IMR-90 (cell line): Measurements from ENCODE around the gene SIPA1L3. TPM values are rescaled to one million over a fixed set of nuclear protein-coding genes. Genes with fewer than 3 reads are reported as not detected.

Experiments used
- ATAC-seq: fragments of 200-7000 bp; cut with Tn5 transposase; 2 replicates; pipeline ENCODE4 v1.9.1; 2020; ENCODE audit warnings: low read depth, mild to moderate bottlenecking, moderate library complexity
- BruUV-seq: library from RNA; stranded (reverse); fragments of 400-500 nt; replicated peaks from 2 replicates; lab custom pipeline; 2021; lab: Mats Ljungman, UMichigan
- CTCF ChIA-PET: fragments of 300-600 bp; formaldehyde crosslinking; extraction: SDS; loops from one replicate; lab custom pipeline; 2021; ENCODE audit warnings: antibody characterized with exemption; lab: Yijun Ruan, JAX
- POLR2A ChIA-PET: fragments of 300-600 bp; sonication (Branson Sonifier 250); formaldehyde crosslinking; loops from one replicate; lab custom pipeline; 2022; ENCODE audit warnings: antibody characterized with exemption; ENCODE audit not compliant: unreplicated experiment; lab: Charles Lee
- DNase-seq: peaks from one replicate; pipeline ENCODE4 v3.0.0; 2013
- H2AFZ ChIP-seq: replicated peaks from 2 replicates; pipeline ENCODE3; 2013; ENCODE audit warnings: low read length, mild to moderate bottlenecking; ENCODE audit not compliant: poor library complexity
- H2AK5ac ChIP-seq: 2 replicates; pipeline ENCODE4 v1.6.1; 2013; ENCODE audit warnings: low read depth, low read length, inconsistent platforms
- H2AK9ac ChIP-seq: replicated peaks from 2 replicates; pipeline ENCODE3; 2013; ENCODE audit warnings: mild to moderate bottlenecking, low read depth, low read length, moderate library complexity; ENCODE audit not compliant: poor library complexity
- H2BK120ac ChIP-seq: 2 replicates; pipeline ENCODE4 v1.6.1; 2013; ENCODE audit warnings: low read depth, low read length, inconsistent platforms
- H2BK15ac ChIP-seq: 3 replicates; pipeline ENCODE4 v1.6.1; 2013; ENCODE audit warnings: low read depth, low read length, inconsistent platforms
- H2BK20ac ChIP-seq: 2 replicates; pipeline ENCODE4 v1.6.1; 2013; ENCODE audit warnings: low read depth, mild to moderate bottlenecking, inconsistent platforms, low read length, moderate library complexity
- H2BK5ac ChIP-seq: 2 replicates; pipeline ENCODE4 v1.6.1; 2013; ENCODE audit warnings: mild to moderate bottlenecking, low read depth, low read length, inconsistent platforms; ENCODE audit not compliant: poor library complexity, severe bottlenecking
- H3K14ac ChIP-seq: replicated peaks from 2 replicates; pipeline ENCODE4 v1.6.1; 2013; ENCODE audit warnings: low read depth, low read length, inconsistent platforms
- H3K18ac ChIP-seq: 2 replicates; pipeline ENCODE4 v1.6.1; 2013; ENCODE audit warnings: low read depth, low read length, control low read depth
- H3K23ac ChIP-seq: 2 replicates; pipeline ENCODE4 v1.6.1; 2013; ENCODE audit warnings: low read depth, low read length, inconsistent platforms
- H3K27ac ChIP-seq: 2 replicates; pipeline ENCODE4 v1.5.1; 2013; ENCODE audit warnings: mild to moderate bottlenecking, control low read depth, low read length; ENCODE audit not compliant: insufficient read depth
- H3K27me3 ChIP-seq: 2 replicates; pipeline ENCODE4 v1.6.1; 2013; ENCODE audit warnings: low read length; ENCODE audit not compliant: control insufficient read depth, insufficient read depth
- H3K36me3 ChIP-seq: 2 replicates; pipeline ENCODE4 v1.6.1; 2013; ENCODE audit warnings: low read length, mixed read lengths; ENCODE audit not compliant: control insufficient read depth, insufficient read depth
- H3K4ac ChIP-seq: 2 replicates; pipeline ENCODE4 v1.6.1; 2013; ENCODE audit warnings: low read depth, low read length, inconsistent platforms
- H3K4me1 ChIP-seq: 2 replicates; pipeline ENCODE4 v1.6.1; 2013; ENCODE audit warnings: low read length, mixed read lengths; ENCODE audit not compliant: control insufficient read depth, insufficient read depth
- H3K4me2 ChIP-seq: 2 replicates; pipeline ENCODE4 v1.6.1; 2013; ENCODE audit warnings: low read depth, mild to moderate bottlenecking, control low read depth, low read length, moderate library complexity
- H3K4me3 ChIP-seq: 2 replicates; pipeline ENCODE4 v1.5.1; 2013; ENCODE audit warnings: low read depth, mild to moderate bottlenecking, control low read depth, low read length, moderate library complexity; ENCODE audit not compliant: insufficient read depth
- H3K56ac ChIP-seq: 2 replicates; pipeline ENCODE4 v1.6.1; 2013; ENCODE audit warnings: low read length, inconsistent platforms; ENCODE audit not compliant: insufficient read depth; ENCODE audit errors: extremely low read depth
- H3K79me1 ChIP-seq, 2 experiments: 2 replicates each; pipeline ENCODE4 v1.6.1; 2013; ENCODE audit warnings: low read length in 2 of 2, inconsistent platforms in 1 of 2, low read depth in 1 of 2
- H3K9ac ChIP-seq: 2 replicates; pipeline ENCODE4 v1.6.1; 2013; ENCODE audit warnings: low read depth, low read length, control low read depth
- H3K9me1 ChIP-seq: 2 replicates; pipeline ENCODE4 v1.6.1; 2013; ENCODE audit warnings: low read length, inconsistent platforms; ENCODE audit not compliant: insufficient read depth
- H3K9me3 ChIP-seq: 2 replicates; pipeline ENCODE4 v1.6.1; 2013; ENCODE audit warnings: low read length; ENCODE audit not compliant: control insufficient read depth, insufficient read depth
- H4K20me1 ChIP-seq: 2 replicates; pipeline ENCODE4 v1.6.1; 2013; ENCODE audit warnings: low read length, inconsistent platforms; ENCODE audit not compliant: insufficient read depth
- H4K5ac ChIP-seq: 2 replicates; pipeline ENCODE4 v1.6.1; 2013; ENCODE audit warnings: mild to moderate bottlenecking, low read depth, low read length, control low read depth
- H4K8ac ChIP-seq, 2 experiments: 2 replicates each; pipeline ENCODE4 v1.6.1; 2013; ENCODE audit warnings: low read depth in 2 of 2, low read length in 2 of 2, control low read depth in 1 of 2, inconsistent platforms in 1 of 2
- H4K91ac ChIP-seq: 2 replicates; pipeline ENCODE4 v1.6.1; 2013; ENCODE audit warnings: low read depth, low read length, inconsistent platforms; ENCODE audit not compliant: insufficient read depth
- BHLHE40 ChIP-seq: fragments of 150-350 bp; IDR thresholded peaks from 2 replicates; pipeline ENCODE4 v1.6.1; 2016; ENCODE audit warnings: mild to moderate bottlenecking, low read depth, low read length
- CEBPB ChIP-seq: IDR thresholded peaks from 2 replicates; pipeline ENCODE4 v1.6.1; 2012; ENCODE audit warnings: low read depth, low read length, improper control_type of control experiment
- CHD1 ChIP-seq: IDR thresholded peaks from 2 replicates; pipeline ENCODE4 v1.6.1; 2012; ENCODE audit warnings: low read depth, low read length, improper control_type of control experiment
- FOS ChIP-seq: fragments of 150-350 bp; IDR thresholded peaks from 2 replicates; pipeline ENCODE4 v1.6.1; 2016; ENCODE audit warnings: low read depth, low read length
- MAFK ChIP-seq: IDR thresholded peaks from 2 replicates; pipeline ENCODE4 v1.6.1; 2012; ENCODE audit warnings: low read depth, low read length, improper control_type of control experiment
- MAZ ChIP-seq: IDR thresholded peaks from 2 replicates; pipeline ENCODE4 v1.6.1; 2012; ENCODE audit warnings: low read depth, mild to moderate bottlenecking, low read length, improper control_type of control experiment, moderate library complexity, borderline replicate concordance
- MXI1 ChIP-seq: IDR thresholded peaks from 2 replicates; pipeline ENCODE4 v1.6.1; 2012; ENCODE audit warnings: low read depth, mild to moderate bottlenecking, low read length, moderate library complexity, borderline replicate concordance
- NFE2L2 ChIP-seq: fragments of 150-350 bp; IDR thresholded peaks from 2 replicates; pipeline ENCODE4 v1.6.1; 2016; ENCODE audit warnings: low read depth, mild to moderate bottlenecking, low read length
- POLR2A ChIP-seq: IDR thresholded peaks from 2 replicates; pipeline ENCODE4 v1.6.1; 2012; ENCODE audit warnings: mild to moderate bottlenecking, low read depth, low read length
- RAD21 ChIP-seq: IDR thresholded peaks from 2 replicates; pipeline ENCODE4 v1.6.1; 2012; ENCODE audit warnings: low read length, improper control_type of control experiment
- RCOR1 ChIP-seq: IDR thresholded peaks from 2 replicates; pipeline ENCODE4 v1.6.1; 2012; ENCODE audit warnings: mild to moderate bottlenecking, low read length, improper control_type of control experiment; ENCODE audit not compliant: insufficient replicate concordance
- RFX5 ChIP-seq: IDR thresholded peaks from 2 replicates; pipeline ENCODE4 v1.8.0; 2012; ENCODE audit warnings: low read depth, mild to moderate bottlenecking, low read length, moderate library complexity
- SMC3 ChIP-seq: fragments of 150-350 bp; IDR thresholded peaks from 2 replicates; pipeline ENCODE4 v1.6.1; 2016; ENCODE audit warnings: low read depth, mild to moderate bottlenecking, antibody characterized with exemption, low read length, moderate library complexity
- WGBS, 2 experiments: methylation state at CpG; one replicate each; pipeline versions ENCODE4 v1.1.5 to v1.1.7; 2013; ENCODE audit warnings: missing lambda C conversion rate in 2 of 2; ENCODE audit not compliant: insufficient read length in 1 of 2; ENCODE audit errors: extremely low coverage in 2 of 2; 5-methylcytosine and 5-hydroxymethylcytosine counted together
- dilution Hi-C: fragments of 300-500 bp; cut with HindIII; formaldehyde crosslinking; loops from one replicate; pipeline ENCODE4 v1.14.3; 2018; ENCODE audit warnings: low sequenced_read_pairs; ENCODE audit not compliant: unreplicated experiment
- in situ Hi-C: fragments of 300-500 bp; cut with MboI; formaldehyde crosslinking; loops from 3 replicates; pipeline ENCODE4 v1.14.3; 2019; ENCODE audit warnings: low sequenced_read_pairs, inconsistent platforms, mixed read lengths
- intact Hi-C: fragments of 100-400 bp; cut with micrococcal nuclease; formaldehyde crosslinking; loops from 2 replicates; pipeline ENCODE4 v1.10.0; 2022
- polyA plus RNA-seq, 3 experiments: library from polyadenylated mRNA; depleted of rRNA; stranded (reverse); fragments of >200 nt; gene quantifications; 2 replicates each; pipeline ENCODE4 v1.2.3, GENCODE V29; 2012; ENCODE audit warnings: low replicate concordance in 1 of 3
- total RNA-seq: library from RNA; depleted of rRNA; stranded (reverse); fragments of >200 nt; gene quantifications from 2 replicates; pipeline ENCODE4 v1.2.3, GENCODE V29; 2012
- TF ChIP-seq, protein P1 (sequence below): fragments of 150-350 bp; IDR thresholded peaks from 2 replicates; pipeline ENCODE4 v1.6.1; 2016; ENCODE audit warnings: low read depth, mild to moderate bottlenecking, low read length, moderate library complexity, borderline replicate concordance
- TF ChIP-seq, protein P2 (sequence below): fragments of 150-350 bp; IDR thresholded peaks from 2 replicates; pipeline ENCODE4 v1.6.1; 2017; ENCODE audit warnings: mild to moderate bottlenecking, antibody characterized with exemption, low read length, low read depth

Gene SIPA1L3
- total and polyA plus RNA-seq, 2 of the 4 experiments (the other 2 are of a cell fraction) = 4.1 to 9.4 TPM

DNA sequence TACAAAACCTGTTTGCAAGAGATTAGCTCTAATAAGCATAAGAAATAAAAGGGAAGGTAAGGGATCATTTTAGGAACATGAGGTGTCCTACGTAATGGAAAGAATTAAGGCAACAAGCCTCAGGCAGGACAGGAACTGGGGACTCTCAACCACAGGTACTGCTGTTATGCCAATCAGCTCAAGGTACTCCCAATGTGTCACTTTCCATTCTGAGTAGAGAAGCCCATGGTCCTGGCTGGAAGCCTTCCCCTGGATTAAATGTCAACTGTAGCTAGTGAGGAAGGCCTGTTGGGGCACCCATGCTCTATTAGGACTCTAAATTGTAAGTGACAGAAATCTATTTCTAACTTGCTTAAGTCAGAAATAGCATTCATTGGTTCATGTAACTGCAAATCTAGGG, 182.4 kb downstream of the SIPA1L3 start (continued):
- TF ChIP-seq, protein P1, sequence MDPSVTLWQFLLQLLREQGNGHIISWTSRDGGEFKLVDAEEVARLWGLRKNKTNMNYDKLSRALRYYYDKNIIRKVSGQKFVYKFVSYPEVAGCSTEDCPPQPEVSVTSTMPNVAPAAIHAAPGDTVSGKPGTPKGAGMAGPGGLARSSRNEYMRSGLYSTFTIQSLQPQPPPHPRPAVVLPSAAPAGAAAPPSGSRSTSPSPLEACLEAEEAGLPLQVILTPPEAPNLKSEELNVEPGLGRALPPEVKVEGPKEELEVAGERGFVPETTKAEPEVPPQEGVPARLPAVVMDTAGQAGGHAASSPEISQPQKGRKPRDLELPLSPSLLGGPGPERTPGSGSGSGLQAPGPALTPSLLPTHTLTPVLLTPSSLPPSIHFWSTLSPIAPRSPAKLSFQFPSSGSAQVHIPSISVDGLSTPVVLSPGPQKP = no peak

DNA sequence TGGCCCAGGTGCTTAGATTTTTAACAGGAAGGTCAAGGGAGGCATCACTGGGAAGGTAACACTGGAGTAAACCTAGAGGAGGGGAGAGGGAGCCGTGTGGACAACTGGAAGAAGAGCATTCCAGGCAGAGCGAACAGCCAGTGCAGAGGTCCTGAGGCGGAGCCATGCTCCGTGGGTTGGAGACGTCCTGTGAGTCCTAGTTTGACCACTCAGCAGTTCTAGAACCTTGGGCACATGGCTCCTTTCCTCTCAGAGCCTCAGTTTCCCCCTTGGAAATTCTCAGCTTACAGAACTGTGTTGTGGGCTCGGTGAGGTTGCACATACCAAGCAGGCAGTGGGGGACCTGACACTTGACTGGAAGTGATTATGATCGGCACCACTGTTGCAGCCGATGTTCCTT, 186.1 kb downstream of the SIPA1L3 start:
- ChIA-PET POLR2A (no interaction called here), CTCF (no interaction called here)
- Histone ChIP-seq H3K4ac (no peak overlapping the region), H2BK120ac (no peak overlapping the region), H3K9me3 (no peaks in the 10 kb centered on the region), H2BK5ac (no peak overlapping the region), H3K23ac (no peak overlapping the region; the same call in 1 of the 2 replicates), H3K9ac (no peak overlapping the region), H4K91ac (no peak overlapping the region), H3K56ac (no peak overlapping the region), H2BK20ac (no peak overlapping the region), H2BK15ac (no peak overlapping the region), H3K79me1 (peaks cover 19 to 57% of the 10 kb centered on the region in 2 experiments), H3K9me1 (no peaks in the 10 kb centered on the region), H2AK5ac (no peak overlapping the region), H2AK9ac (no peak overlapping the region), H4K20me1 (peaks cover 3% of the 10 kb centered on the region; the same call in 1 of the 2 replicates), H3K18ac (no peak overlapping the region), H3K4me3 (no peak overlapping the region), H3K27ac (no peak overlapping the region), H3K36me3 (peaks cover 16% of the 10 kb centered on the region), H4K8ac (no peak overlapping the region), H2AFZ (peak overlapping the region; percentile 27), H3K4me2 (no peak overlapping the region), H4K5ac (no peak overlapping the region), H3K4me1 (no peaks in the 10 kb centered on the region), H3K14ac (no peak overlapping the region), H3K27me3 (no peaks in the 10 kb centered on the region)
- ATAC-seq = no peak
- intact Hi-C loops (no loop called here), dilution Hi-C loops (no loop called here), in situ Hi-C loops (no loop called here)
- BruUV-seq = no TSS peak
- 64% methylated on average over 4 of the region's 8 CpGs; no CpG with 5 or more reads in 1 of the 2 experiments for WGBS, 2 experiments
- DNase-seq = no peak
- TF ChIP-seq FOS = no peak
- TF ChIP-seq RAD21 = no peak
- TF ChIP-seq MAZ = no peak
- no peak for TF ChIP-seq MXI1
- no peak for TF ChIP-seq NFE2L2
- TF ChIP-seq CHD1 = no peak
- TF ChIP-seq CEBPB = no peak
- no peak for TF ChIP-seq RCOR1
- TF ChIP-seq SMC3 = no peak
- no peak for TF ChIP-seq MAFK
- no peak for TF ChIP-seq BHLHE40
- no peak for TF ChIP-seq RFX5
- TF ChIP-seq, protein P2, sequence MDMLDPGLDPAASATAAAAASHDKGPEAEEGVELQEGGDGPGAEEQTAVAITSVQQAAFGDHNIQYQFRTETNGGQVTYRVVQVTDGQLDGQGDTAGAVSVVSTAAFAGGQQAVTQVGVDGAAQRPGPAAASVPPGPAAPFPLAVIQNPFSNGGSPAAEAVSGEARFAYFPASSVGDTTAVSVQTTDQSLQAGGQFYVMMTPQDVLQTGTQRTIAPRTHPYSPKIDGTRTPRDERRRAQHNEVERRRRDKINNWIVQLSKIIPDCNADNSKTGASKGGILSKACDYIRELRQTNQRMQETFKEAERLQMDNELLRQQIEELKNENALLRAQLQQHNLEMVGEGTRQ = no peak
- TF ChIP-seq POLR2A = no peak
- TF ChIP-seq, protein P1 = no peak
